GM10266 (cell line): Measurements from ENCODE around the gene PRPH2.

ENCODE experiments used
- DNase-seq: peaks from one replicate; pipeline ENCODE4 v3.0.0; 2012; ENCODE audit errors: extremely low spot score
- CTCF ChIP-seq: IDR thresholded peaks from 2 replicates; pipeline ENCODE4 v1.5.1; 2012; ENCODE audit warnings: mild to moderate bottlenecking, low read depth; ENCODE audit not compliant: control insufficient read depth, insufficient read depth; ENCODE audit errors: missing control alignments

The PRPH2 gene

GRCh38 chr6:42748203-42748898 lies 26.0 kb upstream of the PRPH2 start:
- TF ChIP-seq CTCF = no peak
- DNase-seq = no peak

GRCh38 chr6:42746463-42747391 lies 24.3 kb upstream of the PRPH2 start:
- TF ChIP-seq CTCF = no peak
- peak; percentile 88 for DNase-seq

GRCh38 chr6:42745640-42746462 lies 23.5 kb upstream of the PRPH2 start, which contains the start of gene TBCC:
Gene TBCC, minus strand, starts transcription at chr6:42746103. Its CDS starts 30 bp downstream, at chr6:42746073.
- peak; percentile 98 for DNase-seq

GRCh38 chr6:42745083-42745639 lies 22.8 kb upstream of the PRPH2 start:
- TF ChIP-seq CTCF = no peak

More at GRCh38 chr6:42745640-42746462, 23.5 kb upstream of the PRPH2 start, which contains the start of gene TBCC:
- TF ChIP-seq CTCF = no peak

GRCh38 chr6:42744351-42744893 lies 22.0 kb upstream of the PRPH2 start:
- no peak for TF ChIP-seq CTCF
- no peak for DNase-seq

More at GRCh38 chr6:42745083-42745639, 22.8 kb upstream of the PRPH2 start:
- no peak for DNase-seq

GRCh38 chr6:42742116-42742894 lies 19.9 kb upstream of the PRPH2 start:
- DNase-seq = no peak
- no peak for TF ChIP-seq CTCF
